Stimulated activated CD8-positive, alpha-beta memory T cell treated with anti-CD3 and anti-CD28 coated beads, Interleukin-7, amount 100 ng/mL, for 24 hours (primary cell): ENCODE results near the gene TRA2B.

ENCODE experiments used
- DNase-seq: peaks from one replicate; pipeline ENCODE4 v3.0.0-alpha.2; 2020; ENCODE audit warnings: low read depth

Gene TRA2B

GRCh38 chr3:185950728-185951127 is 12.9 kb upstream of the TRA2B start:
- no peak for DNase-seq

DNA sequence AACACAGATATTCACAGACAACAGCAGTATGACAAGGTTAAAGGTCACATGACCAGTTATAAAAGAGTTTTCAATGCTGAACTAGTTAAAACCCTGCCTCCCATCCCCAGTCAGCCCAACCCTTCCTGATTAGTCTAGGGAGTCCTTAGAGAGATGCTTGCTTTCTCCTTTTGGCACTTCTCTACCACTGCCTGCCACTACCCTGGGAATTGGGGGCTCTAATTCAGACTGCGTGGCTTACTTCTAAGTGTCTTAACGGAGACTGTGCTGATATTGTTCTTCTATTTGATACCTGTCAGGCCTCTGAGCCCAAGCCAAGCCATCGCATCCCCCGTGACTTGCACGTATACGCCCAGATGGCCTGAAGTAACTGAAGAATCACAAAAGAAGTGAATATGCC is 11.7 kb upstream of the TRA2B start:
- no peak for DNase-seq

DNA sequence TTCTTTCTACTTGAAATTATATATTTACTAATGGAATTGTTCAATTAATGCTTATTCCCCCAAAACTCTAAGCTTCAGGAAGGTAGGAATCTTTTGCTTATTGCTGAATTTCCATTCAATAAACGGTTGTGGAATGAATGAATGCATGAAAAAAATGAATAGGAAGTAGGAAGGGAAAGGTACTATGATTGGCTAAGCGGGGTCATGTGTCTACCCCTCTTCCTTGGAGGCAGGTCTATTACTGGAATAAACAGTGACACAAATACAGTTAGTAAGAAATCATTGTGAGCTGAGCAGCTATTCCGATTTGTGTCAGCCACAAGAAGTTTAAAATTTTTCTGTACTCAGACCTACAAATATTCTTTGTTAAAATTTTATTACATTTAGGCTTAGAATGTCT is 10.5 kb upstream of the TRA2B start:
- DNase-seq = no peak

- no peak for DNase-seq
Measured at GRCh38 chr3:185943760-185944106, 5.9 kb upstream of the TRA2B start.

DNA sequence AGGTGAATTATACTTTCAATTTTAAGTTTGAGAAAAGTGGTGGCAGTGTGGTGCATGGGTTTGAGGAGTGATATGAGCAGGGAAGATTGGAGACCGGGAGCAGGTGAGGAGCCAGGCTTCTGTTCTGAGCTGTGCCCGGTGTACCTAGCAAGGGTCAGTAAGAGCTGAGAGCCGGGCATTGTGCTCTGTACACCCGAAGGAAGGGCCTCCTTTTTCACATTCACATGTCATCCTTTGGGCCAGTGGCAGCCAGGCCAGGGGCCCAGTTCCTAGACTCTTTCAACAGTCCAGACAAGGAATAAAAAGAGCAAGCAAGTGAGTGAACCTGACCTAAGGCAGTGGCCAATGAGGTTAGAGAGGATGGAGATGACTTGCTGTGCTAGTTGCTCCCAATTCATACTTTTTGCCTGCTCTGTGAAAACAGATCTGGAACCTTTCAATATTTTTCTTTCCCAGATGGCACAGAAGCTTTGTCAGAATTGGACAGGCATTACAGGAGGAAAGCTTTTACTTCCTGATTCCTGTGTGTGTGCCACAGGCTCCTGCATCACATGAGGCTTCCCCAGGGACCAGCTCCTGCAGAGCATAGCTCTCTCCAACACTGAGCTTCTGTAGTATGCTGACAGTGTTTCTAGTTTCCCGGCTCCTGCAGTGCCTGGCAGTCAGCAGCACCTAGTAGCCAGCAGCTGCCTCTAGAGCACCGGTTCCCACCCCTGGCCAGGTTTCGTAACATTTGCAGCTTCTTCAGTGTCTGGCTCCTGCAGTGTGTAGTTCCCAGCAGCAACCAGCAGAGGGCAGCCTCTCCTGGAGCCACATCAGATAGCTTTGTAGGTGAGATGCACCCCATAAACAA is 5.3 kb upstream of the TRA2B start:
- peak; percentile 81 for DNase-seq

GRCh38 chr3:185942396-185942795 is 4.6 kb upstream of the TRA2B start:
- no peak for DNase-seq

- DNase-seq = no peak
Measured at GRCh38 chr3:185940951-185941350, 3.1 kb upstream of the TRA2B start.

GRCh38 chr3:185939721-185940120 is 1.9 kb upstream of the TRA2B start:
- DNase-seq = no peak

DNA sequence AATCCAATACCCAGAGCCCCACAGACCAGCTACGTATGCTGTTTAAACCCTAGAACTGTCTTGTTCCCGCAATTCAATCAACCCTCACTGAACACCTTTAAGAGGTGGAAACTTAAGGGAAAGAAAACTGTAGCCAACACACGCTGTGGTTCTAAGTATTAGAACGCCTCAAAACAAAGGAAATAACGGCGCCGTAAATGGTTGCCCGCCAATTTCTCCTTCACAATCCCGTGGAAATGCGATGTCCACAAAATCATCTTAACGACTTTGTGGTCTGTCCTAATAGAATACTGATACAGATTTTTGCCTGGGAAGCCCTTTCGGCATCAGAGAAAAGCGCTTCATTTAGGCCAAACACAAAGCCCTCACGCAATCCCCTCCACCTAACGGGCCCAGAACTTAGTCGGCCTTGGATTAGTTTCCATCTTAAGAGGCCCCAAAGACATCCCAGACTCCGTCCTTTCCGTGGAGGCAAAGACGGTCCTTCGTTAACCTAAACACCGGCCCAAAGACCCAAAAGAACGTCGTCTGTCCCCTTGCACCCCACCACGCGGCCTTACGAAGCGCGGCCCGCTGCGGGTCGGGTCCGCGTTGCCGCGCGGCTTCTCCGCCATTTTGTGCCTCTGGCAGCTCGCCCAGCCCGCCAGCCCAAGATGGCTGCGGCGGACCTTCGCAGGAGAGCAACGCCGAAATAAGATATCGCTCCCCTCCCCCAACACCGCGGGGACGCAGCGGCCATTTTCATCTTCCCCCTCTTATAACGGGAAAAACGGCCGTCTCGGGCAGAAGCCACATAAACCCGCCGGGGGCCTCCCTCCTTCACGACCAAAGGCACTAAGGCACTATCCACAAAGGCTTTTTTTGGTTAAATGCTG is 763 bp downstream of the TRA2B start:
- DNase-seq = peak; percentile 72

DNA sequence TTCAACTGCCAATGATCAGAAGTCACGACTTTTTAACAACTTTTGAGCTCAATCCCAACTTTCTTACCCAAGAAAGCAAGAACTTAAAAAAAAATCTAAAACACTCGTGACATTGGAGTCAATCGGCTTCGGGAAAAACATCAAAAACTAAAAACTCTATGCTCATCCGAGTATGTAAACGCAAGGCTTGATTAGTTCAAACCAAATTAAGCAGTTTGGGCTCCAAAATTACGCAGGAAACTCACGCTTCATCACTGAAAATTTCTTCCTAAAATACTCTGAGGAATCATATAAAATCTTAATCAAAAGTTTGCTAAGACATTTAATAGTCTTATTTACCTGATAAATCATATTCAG is 1.6 kb downstream of the TRA2B start:
- no peak for DNase-seq

DNA sequence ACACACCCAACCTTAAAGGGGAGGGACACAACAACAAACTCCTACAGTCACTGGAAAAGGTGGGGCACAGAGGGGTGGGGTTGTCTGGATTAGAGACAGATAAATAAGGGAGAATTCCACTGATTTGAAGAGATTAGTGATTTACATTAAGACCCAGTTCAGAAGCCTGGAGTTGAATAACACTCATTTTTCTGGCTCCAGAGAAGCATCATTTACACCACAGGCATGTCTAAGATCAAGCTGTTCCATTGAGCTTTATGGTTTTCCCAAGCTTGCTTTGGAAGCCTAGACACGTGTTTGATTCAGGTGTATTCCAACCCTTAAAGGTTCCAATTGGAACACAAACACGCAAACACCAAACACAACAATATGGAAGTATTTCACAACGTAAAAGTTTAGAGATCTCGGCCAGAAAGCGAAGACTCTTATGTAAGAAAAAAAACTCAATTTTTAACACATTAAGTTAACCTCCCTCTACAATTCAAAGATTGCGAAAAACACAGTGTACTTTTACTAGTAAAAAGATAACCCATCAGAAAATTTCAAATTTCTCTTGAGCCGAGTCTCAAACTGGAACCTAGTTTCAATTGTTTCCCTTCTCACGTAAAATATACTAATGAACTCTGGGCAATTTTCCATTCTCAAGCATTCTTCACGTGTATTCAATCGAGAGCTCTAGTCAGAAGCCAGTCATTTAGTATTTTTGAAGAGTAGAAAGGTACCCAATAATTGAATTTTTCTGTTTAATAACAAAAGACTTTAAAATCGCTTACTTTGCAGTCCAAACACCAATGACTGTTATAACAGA is 2.1 kb downstream of the TRA2B start:
- no peak for DNase-seq

- DNase-seq = no peak
Measured at GRCh38 chr3:185934767-185935464, 2.9 kb downstream of the TRA2B start.

- no peak for DNase-seq
Measured at GRCh38 chr3:185934174-185934557, 3.6 kb downstream of the TRA2B start.

GRCh38 chr3:185933374-185934173 is 4.2 kb downstream of the TRA2B start:
- DNase-seq = no peak

GRCh38 chr3:185931777-185932612 is 5.8 kb downstream of the TRA2B start:
- no peak for DNase-seq

- no peak for DNase-seq
Measured at GRCh38 chr3:185930393-185931107, 7.3 kb downstream of the TRA2B start.

DNA sequence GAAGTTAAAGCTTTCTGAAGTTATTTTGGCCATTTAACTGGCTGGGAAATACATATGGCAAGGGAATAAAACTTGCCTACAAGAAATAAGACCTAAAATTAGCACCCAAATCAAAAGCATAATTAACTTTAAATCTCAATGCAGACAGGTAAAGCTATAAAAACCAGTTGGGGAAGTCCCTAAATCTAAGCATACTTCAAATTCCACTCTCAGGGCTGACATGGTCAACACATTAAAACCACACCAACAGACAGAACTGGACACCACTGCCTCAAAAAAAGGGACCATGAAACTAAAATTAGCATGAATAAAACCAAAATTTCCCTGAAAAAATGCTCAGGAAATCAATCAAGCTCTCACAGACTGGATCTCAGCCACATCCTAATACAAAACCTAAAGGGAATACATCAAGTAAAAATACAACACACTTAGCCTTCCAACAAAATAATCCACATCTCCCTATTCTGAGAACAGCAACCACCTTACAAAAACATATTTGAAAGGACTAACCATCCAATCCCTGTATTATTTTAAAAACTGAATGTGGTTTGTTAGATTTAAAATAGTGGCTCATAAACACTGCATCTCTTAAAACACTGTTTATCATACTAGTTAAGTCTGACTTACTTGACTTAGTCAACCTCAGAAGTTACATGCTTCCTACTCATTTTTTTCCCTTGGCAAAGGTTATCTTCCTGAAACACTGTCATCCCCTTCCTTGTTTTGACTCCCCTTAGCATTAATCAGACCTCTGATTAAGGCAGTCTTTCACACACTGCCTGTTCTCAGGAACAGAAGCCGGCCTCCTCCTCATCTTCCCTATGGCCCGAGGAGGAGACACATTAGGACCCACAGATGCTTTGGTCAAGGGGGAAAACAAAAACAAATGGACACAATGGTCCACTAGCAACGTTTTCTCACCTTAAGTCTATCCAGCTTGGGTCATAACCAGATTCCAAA is 8.3 kb downstream of the TRA2B start:
- DNase-seq = no peak

- DNase-seq = no peak
Measured at GRCh38 chr3:185928496-185928895, 9.3 kb downstream of the TRA2B start.
